SK-MEL-5 (cell line): ENCODE measurements around the gene FIP1L1. TPM values are rescaled to one million over a fixed set of nuclear protein-coding genes. Genes with fewer than 3 reads are reported as not detected.

ENCODE experiments used
- total RNA-seq: library from RNA; depleted of rRNA; stranded (reverse); fragments of >200 nt; shearing (Covaris generic); gene quantifications from 2 replicates; pipeline ENCODE4 v1.2.3, GENCODE V29; 2014; rRNA removed

FIP1L1 gene
- total RNA-seq, 1 experiment from 2014 or later, result 66.5 TPM

Other genes with a start within 250 kb of the FIP1L1 start
- 25.7 and 26.3 TPM in 2 replicates for gene SCFD2, start 11.6 kb upstream of the FIP1L1 start, total RNA-seq
- 0.05 and 0.13 TPM in 2 replicates for gene LNX1, start 213.8 kb downstream of the FIP1L1 start, total RNA-seq